CD8-positive, alpha-beta memory T cell (primary cell): ENCODE data around the gene NINJ1. TPM values are rescaled to one million over a fixed set of nuclear protein-coding genes. Genes with fewer than 3 reads are reported as not detected.

Source experiments
- CTCF ChIA-PET: fragments of 350-600 bp; sonication (Branson Sonifier 250); formaldehyde crosslinking; loops from one replicate; lab custom pipeline; 2021; ENCODE audit warnings: antibody characterized with exemption; lab: Charles Lee
- POLR2A ChIA-PET: fragments of 350-600 bp; sonication (Branson Sonifier 250); formaldehyde crosslinking; loops from one replicate; lab custom pipeline; 2021; ENCODE audit warnings: antibody characterized with exemption; lab: Charles Lee
- DNase-seq, 5 donors: peaks; one replicate each; pipeline versions ENCODE4 v3.0.0 to v3.0.0-alpha.2; 2020 to 2022; ENCODE audit warnings: mixed read lengths in 1 of 5
- H3K27ac ChIP-seq: one replicate; pipeline ENCODE4 v1.7.0; 2013; ENCODE audit warnings: low read depth, mild to moderate bottlenecking, low read length, moderate library complexity
- H3K27me3 ChIP-seq: 2 replicates; pipeline ENCODE4 v1.7.0; 2013; ENCODE audit warnings: low read length, mild to moderate bottlenecking; ENCODE audit not compliant: insufficient read depth, poor library complexity, severe bottlenecking
- H3K36me3 ChIP-seq: 2 replicates; pipeline ENCODE4 v1.7.0; 2013; ENCODE audit warnings: mild to moderate bottlenecking, low read length, moderate library complexity; ENCODE audit not compliant: insufficient read depth
- H3K4me1 ChIP-seq: 2 replicates; pipeline ENCODE4 v1.7.0; 2013; ENCODE audit warnings: mild to moderate bottlenecking, low read length, moderate library complexity; ENCODE audit not compliant: insufficient read depth
- H3K4me3 ChIP-seq: 2 replicates; pipeline ENCODE4 v1.7.0; 2013; ENCODE audit warnings: mild to moderate bottlenecking, low read length
- H3K9me3 ChIP-seq: 2 replicates; pipeline ENCODE4 v1.7.0; 2013; ENCODE audit warnings: mild to moderate bottlenecking, low read length
- H3K27ac Mint-ChIP-seq, 8 donors: one replicate each; pipeline ENCODE4 v1.8.0; 2020 to 2021; ENCODE audit warnings: mixed read lengths in 8 of 8, mild to moderate bottlenecking in 6 of 8, inconsistent platforms in 3 of 8, moderate library complexity in 3 of 8
- H3K27me3 Mint-ChIP-seq, 2 donors: one replicate each; pipeline ENCODE4 v1.8.0; 2020 to 2021; ENCODE audit warnings: mixed read lengths in 2 of 2, mild to moderate bottlenecking in 1 of 2, moderate library complexity in 1 of 2
- H3K36me3 Mint-ChIP-seq, 3 donors: one replicate each; pipeline ENCODE4 v1.8.0; 2020 to 2021; ENCODE audit warnings: mixed read lengths in 3 of 3, inconsistent platforms in 1 of 3, mild to moderate bottlenecking in 1 of 3
- H3K4me1 Mint-ChIP-seq, 3 donors: one replicate each; pipeline ENCODE4 v1.8.0; 2020 to 2021; ENCODE audit warnings: mixed read lengths in 3 of 3, inconsistent platforms in 1 of 3, mild to moderate bottlenecking in 1 of 3
- H3K4me3 Mint-ChIP-seq, 7 donors: one replicate each; pipeline ENCODE4 v1.8.0; 2020 to 2021; ENCODE audit warnings: mixed read lengths in 7 of 7, mild to moderate bottlenecking in 6 of 7, moderate library complexity in 4 of 7, inconsistent platforms in 2 of 7
- H3K9me3 Mint-ChIP-seq, 5 donors: one replicate each; pipeline ENCODE4 v1.8.0; 2020 to 2022; ENCODE audit warnings: mixed read lengths in 5 of 5, mild to moderate bottlenecking in 3 of 5, moderate library complexity in 2 of 5, inconsistent platforms in 1 of 5
- polyA plus RNA-seq: library from polyadenylated mRNA; unstranded; fragments of 300-500 nt; fragmentation: Illumina TruSeq; gene quantifications from one replicate; pipeline ENCODE4 v1.2.3, GENCODE V29; 2021
- total RNA-seq, 2 experiments: library from RNA; stranded (reverse); gene quantifications; one replicate each; pipeline ENCODE4 v1.2.3, GENCODE V29; 2021

The NINJ1 gene, protein sequence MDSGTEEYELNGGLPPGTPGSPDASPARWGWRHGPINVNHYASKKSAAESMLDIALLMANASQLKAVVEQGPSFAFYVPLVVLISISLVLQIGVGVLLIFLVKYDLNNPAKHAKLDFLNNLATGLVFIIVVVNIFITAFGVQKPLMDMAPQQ
- total RNA-seq (10 to 100 TPM; 59.9 to 62.9 TPM), polyA plus RNA-seq (103 TPM)

DNA sequence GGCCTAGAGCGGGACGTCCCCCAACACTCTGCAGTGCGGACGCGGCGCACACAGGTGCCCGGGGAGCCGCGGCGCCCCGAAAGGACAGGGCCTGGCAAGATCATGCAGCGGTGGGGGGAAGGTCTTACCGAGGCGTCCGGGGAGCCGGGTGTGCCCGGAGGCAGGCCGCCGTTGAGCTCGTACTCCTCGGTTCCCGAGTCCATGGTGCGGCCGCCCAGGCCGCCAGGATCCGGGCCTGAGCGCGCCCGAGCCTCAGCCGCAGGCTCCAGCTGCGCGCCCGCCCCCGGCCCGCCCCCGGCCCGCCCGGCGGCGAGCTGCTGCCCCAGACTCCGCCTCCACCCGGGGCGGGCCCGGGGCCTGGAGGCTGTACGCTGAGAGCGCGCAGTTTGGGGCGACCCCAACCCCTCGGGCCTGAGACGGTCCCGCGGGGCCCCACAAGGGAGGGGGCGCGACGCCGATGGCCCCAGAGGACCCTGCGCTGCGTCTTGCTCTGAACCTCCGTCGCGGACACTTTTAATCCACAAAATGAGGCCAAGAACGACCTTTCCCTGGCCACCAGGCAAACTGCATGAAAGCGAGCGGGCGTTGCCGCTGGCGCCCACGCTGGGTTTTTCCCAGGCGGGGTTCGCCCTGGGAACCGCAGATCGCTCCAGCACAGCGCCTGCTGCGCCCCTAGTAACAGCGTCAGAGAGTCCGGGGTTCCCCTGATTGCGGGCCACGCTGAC lies at the start of gene NINJ1:
TSS of gene NINJ1 (minus strand) at position 237 of the 725 bp plus-strand sequence. CDS start at position 203, 34 bp downstream.
- no peaks in the 10 kb centered on the region for H3K9me3 ChIP-seq
- POLR2A ChIA-PET = interaction anchor here (0.6 to 1.6 kb wide), 11 partner anchors 8 to 432 kb away, joined by 3 to 9 read pairs (median 5); partner anchors contain the start of gene CARD19

DNA sequence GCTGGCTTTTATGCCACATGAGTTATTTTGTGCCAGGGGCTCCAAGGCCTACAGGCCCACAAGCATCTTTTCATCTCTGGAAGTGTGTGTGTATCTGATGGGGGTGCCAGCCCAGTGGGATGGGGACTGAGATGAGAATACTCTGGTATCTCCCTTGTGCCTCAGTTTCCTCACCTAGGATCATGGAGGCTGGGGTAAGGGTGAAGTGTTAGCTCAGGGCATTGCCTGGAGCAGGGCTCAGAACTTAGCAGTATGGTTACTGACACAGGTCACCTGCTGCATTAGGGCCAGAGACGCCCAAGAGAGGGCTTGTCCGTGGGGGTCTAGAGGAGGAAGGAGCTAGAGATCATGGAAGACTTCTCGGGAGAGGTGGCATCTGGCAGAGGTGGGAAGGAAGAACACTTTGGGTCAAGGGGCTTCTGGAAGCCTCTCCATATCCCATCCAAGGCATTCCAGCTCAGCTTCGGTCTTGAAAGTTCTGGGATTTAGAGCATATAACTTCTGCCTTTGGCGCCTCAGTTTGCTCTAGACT lies 49.1 kb upstream of the NINJ1 start:
- Mint-ChIP-seq H3K27me3 (peaks cover 28 to 54% of the 10 kb centered on the region in 2 donors), H3K9me3 (no peaks in the 10 kb centered on the region)
- CTCF ChIA-PET = no interaction called here

More for the DNA sequence above, at the start of gene NINJ1:
- Mint-ChIP-seq H3K36me3 (peaks cover 0 to 12% (median 0%) of the 10 kb centered on the region in 3 donors), H3K27me3 (peaks cover 0 to 3% of the 10 kb centered on the region in 2 donors), H3K9me3 (no peaks in the 10 kb centered on the region), H3K4me1 (peaks cover 29 to 55% (median 36%) of the 10 kb centered on the region in 3 donors), H3K27ac (peak within 1 kb of the TSS; percentile 94 to 99 (median 98)), H3K4me3 (peak within 1 kb of the TSS; percentile 88 to 97 (median 90))
- CTCF ChIA-PET = interaction anchor here (1.0 to 2.2 kb wide), 8 partner anchors 9 to 433 kb away, joined by 3 to 13 read pairs (median 4); no protein-coding TSS in a partner anchor
- peaks cover 52% of the 10 kb centered on the region for H3K4me1 ChIP-seq
- H3K27ac ChIP-seq = peak within 1 kb of the TSS; percentile 88
- no peaks in the 10 kb centered on the region for H3K27me3 ChIP-seq
- DNase-seq = peak; percentile 81 to 89 (median 87)
- no peaks in the 10 kb centered on the region for H3K36me3 ChIP-seq
- H3K4me3 ChIP-seq = peak within 1 kb of the TSS; percentile 80

DNA sequence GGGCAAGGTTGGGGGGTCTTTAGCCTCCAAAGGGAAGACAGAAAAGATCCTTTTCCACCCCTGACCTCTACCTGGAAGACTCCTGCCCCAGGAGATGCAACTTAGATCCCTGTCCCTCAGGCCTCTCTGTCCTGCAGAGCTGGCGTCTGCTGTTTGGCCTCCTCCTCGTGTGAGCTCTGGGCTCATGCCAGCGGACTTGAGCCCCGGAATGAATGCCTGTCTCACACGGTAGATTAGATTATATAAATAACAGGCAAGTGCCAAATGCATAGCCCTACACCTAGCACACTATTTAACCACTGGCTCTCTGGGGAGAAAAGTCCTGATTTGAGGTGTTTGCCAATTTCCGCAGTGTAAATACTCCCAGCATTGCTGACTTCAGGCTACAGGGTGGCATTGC lies 48.5 kb upstream of the NINJ1 start:
- no peak overlapping the region for H3K4me3 ChIP-seq
- no peaks in the 10 kb centered on the region for H3K9me3 Mint-ChIP-seq
- H3K4me1 Mint-ChIP-seq = peaks cover 8 to 14% (median 8%) of the 10 kb centered on the region in 3 donors
- peaks cover 30 to 51% of the 10 kb centered on the region in 2 donors for H3K27me3 Mint-ChIP-seq
- H3K27ac ChIP-seq = no peak overlapping the region
- CTCF ChIA-PET = no interaction called here
- DNase-seq = no peak
- H3K36me3 Mint-ChIP-seq = peaks cover 0 to 8% (median 0%) of the 10 kb centered on the region in 3 donors
- POLR2A ChIA-PET = no interaction called here
- H3K4me1 ChIP-seq = peaks cover 7% of the 10 kb centered on the region
- no peaks in the 10 kb centered on the region for H3K9me3 ChIP-seq
- H3K27ac Mint-ChIP-seq = no peak overlapping the region
- H3K27me3 ChIP-seq = peaks cover 29% of the 10 kb centered on the region
- peak overlapping the region in 1 of 7 donors; percentile 73 for H3K4me3 Mint-ChIP-seq
- H3K36me3 ChIP-seq = no peaks in the 10 kb centered on the region

More for the DNA sequence above, 49.1 kb upstream of the NINJ1 start:
- no peaks in the 10 kb centered on the region for H3K9me3 ChIP-seq
- peaks cover 29% of the 10 kb centered on the region for H3K27me3 ChIP-seq
- DNase-seq = no peak
- peaks cover 7% of the 10 kb centered on the region for H3K4me1 ChIP-seq
- H3K27ac ChIP-seq = no peak overlapping the region
- H3K36me3 ChIP-seq = no peaks in the 10 kb centered on the region
- peak overlapping the region; percentile 42 for H3K4me3 ChIP-seq
- POLR2A ChIA-PET = no interaction called here
- peak overlapping the region; percentile 68 to 83 (median 73) for H3K4me3 Mint-ChIP-seq
- peaks cover 8 to 14% (median 8%) of the 10 kb centered on the region in 3 donors for H3K4me1 Mint-ChIP-seq
- H3K27ac Mint-ChIP-seq = peak overlapping the region in 2 of 8 donors; percentile 46 to 54
- H3K36me3 Mint-ChIP-seq = peaks cover 0 to 8% (median 0%) of the 10 kb centered on the region in 3 donors

DNA sequence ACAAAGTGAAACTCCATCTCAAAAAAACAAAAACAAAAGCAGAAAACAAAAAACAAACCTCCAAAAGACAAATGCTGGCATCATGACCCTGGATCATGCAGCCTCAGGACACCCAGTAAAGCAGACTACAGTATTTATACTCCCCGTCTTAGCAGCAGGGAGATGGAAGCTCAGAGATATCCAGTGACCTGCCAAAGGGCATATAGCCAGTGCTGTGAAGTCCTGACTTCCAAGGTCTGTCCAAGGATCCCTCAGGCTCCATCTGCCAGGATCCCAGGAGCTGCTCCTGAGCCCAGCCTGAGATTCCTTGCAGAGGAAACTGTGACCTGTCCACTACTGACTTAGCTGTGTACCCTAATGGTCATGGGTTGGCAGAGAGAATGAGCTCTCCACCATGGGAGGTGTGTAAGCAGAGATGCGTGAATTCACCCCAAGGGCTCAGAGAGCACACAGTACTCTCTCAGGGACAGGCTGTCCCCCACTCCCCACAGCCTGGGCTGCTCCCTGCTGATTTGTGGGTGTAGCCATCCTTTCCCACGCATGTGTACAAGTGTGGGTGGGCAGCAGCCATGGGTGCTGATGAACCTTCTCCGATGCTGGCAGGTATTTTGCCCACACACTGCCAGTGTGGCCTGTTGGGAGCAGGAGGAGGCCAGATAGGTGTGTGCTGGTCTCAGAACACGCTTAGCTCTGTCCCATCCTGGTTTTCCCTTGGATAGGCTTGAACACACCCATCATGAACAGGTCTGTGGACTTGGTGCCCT lies 47.8 kb upstream of the NINJ1 start:
- H3K4me1 Mint-ChIP-seq = peaks cover 8 to 14% (median 8%) of the 10 kb centered on the region in 3 donors
- CTCF ChIA-PET = no interaction called here
- DNase-seq = no peak
- H3K4me3 Mint-ChIP-seq = no peak overlapping the region
- H3K27ac Mint-ChIP-seq = peak overlapping the region in 2 of 8 donors; percentile 38 to 79
- no peaks in the 10 kb centered on the region for H3K9me3 ChIP-seq
- no peak overlapping the region for H3K4me3 ChIP-seq
- H3K27me3 ChIP-seq = peaks cover 29% of the 10 kb centered on the region
- peaks cover 0 to 8% (median 0%) of the 10 kb centered on the region in 3 donors for H3K36me3 Mint-ChIP-seq
- POLR2A ChIA-PET = no interaction called here
- H3K4me1 ChIP-seq = peaks cover 7% of the 10 kb centered on the region
- no peaks in the 10 kb centered on the region for H3K9me3 Mint-ChIP-seq
- H3K27me3 Mint-ChIP-seq = peaks cover 30 to 49% of the 10 kb centered on the region in 2 donors
- no peak overlapping the region for H3K27ac ChIP-seq
- H3K36me3 ChIP-seq = no peaks in the 10 kb centered on the region

DNA sequence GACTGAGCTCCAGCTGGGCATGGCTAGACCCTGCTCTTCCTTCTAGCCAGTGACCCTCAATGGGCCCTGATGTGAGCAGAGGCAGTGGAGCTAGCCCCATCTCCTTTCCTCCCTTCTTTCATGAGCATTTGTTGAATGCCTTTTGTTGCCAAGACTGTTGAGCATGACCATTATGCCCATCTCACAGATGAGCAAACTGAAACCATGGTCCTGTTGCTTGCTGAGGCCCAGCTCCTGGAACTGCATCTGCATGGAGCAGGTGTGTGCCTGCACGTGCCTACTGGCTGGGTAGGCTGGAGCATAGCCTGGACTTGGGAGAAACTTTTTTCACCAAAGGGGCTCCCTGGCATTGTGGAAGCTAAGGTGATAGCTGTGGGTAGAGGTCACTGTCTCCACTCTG lies 46.9 kb upstream of the NINJ1 start:
- H3K4me3 ChIP-seq = no peak overlapping the region
- ChIA-PET POLR2A (no interaction called here), CTCF (no interaction called here)
- no peaks in the 10 kb centered on the region for H3K9me3 ChIP-seq
- Mint-ChIP-seq H3K27ac (no peak overlapping the region), H3K9me3 (no peaks in the 10 kb centered on the region), H3K36me3 (peaks cover 0 to 8% (median 0%) of the 10 kb centered on the region in 3 donors), H3K27me3 (peaks cover 30 to 43% of the 10 kb centered on the region in 2 donors), H3K4me1 (peaks cover 8 to 14% (median 8%) of the 10 kb centered on the region in 3 donors), H3K4me3 (peak overlapping the region in 1 of 7 donors; percentile 52)
- no peak for DNase-seq
- H3K4me1 ChIP-seq = peaks cover 7% of the 10 kb centered on the region
- peaks cover 29% of the 10 kb centered on the region for H3K27me3 ChIP-seq
- H3K27ac ChIP-seq = no peak overlapping the region
- no peaks in the 10 kb centered on the region for H3K36me3 ChIP-seq

DNA sequence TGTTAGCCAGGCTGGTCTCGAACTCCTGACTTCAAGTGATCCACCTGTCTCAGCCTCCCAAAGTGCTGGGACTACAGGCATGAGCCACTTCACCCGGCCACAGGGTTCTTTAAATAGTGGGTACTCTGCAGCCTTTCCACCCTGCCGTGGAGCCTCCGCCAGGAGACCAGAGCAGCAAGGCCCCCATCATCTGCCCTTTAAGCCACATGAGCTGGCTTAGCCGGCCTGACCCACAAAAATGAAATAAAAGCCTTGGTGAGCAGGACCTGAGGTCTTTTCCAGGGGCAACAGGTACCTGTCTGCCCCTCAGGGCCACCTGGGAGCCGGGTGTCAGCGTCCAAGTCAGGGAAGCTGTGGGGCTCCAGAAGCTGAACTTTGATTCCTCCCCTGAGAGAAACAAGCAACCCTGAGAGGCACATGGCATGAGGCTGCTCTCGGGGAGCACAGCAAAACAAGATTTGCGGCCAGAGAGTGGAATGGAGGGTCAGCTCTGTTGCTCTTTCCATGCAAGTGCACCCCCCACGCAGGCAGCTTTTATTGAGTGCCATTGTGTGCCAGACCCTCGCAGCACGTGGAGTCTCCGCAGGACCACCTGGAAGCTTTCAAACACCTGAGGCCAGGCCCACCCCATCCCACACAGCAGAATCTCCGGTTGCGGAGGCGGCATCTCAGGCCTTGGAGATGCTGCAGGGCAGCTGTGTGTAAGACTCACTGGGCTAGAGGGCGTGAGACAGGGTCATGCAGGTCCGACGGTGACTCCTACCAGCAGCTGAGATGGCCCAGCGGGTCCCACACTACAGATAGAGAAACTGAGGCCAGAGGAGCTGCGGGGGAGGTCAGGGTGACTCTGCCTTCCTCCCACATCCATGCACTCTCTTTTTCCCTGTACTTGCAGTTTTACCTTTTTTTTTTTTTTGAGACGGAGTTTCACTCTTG lies 45.1 kb upstream of the NINJ1 start:
- CTCF ChIA-PET = no interaction called here
- peaks cover 28 to 38% of the 10 kb centered on the region in 2 donors for H3K27me3 Mint-ChIP-seq
- no peaks in the 10 kb centered on the region for H3K9me3 Mint-ChIP-seq
- peaks cover 7% of the 10 kb centered on the region for H3K4me1 ChIP-seq
- H3K36me3 ChIP-seq = no peaks in the 10 kb centered on the region
- peaks cover 29% of the 10 kb centered on the region for H3K27me3 ChIP-seq
- peaks cover 8 to 10% (median 8%) of the 10 kb centered on the region in 3 donors for H3K4me1 Mint-ChIP-seq
- no peak for DNase-seq
- no peak overlapping the region for H3K4me3 Mint-ChIP-seq
- no peak overlapping the region for H3K4me3 ChIP-seq
- H3K9me3 ChIP-seq = no peaks in the 10 kb centered on the region
- H3K27ac ChIP-seq = no peak overlapping the region
- POLR2A ChIA-PET = no interaction called here
- H3K36me3 Mint-ChIP-seq = peaks cover 0 to 8% (median 0%) of the 10 kb centered on the region in 3 donors
- no peak overlapping the region for H3K27ac Mint-ChIP-seq

DNA sequence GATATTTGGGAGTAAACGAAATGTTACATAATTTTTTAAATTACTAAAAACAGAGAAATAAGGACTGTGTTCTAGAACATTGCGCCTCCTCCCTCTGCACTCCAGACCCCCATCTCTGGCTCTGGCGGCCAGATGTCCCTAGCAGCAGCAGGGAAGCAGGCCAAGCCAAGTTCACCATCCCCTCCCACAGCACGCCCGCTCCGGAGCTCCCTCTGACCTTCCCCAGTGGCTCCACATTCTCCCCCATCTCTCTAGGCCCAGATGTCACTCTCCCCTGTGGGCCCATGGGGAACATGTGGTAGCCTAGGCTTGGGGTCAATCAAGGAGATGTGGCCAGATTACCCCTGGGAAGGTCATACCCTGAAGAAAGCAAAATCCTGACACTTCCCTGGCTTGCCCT lies 43.6 kb upstream of the NINJ1 start:
- peaks cover 18% of the 10 kb centered on the region for H3K27me3 ChIP-seq
- no peak overlapping the region for H3K4me3 ChIP-seq
- peaks cover 21 to 31% of the 10 kb centered on the region in 2 donors for H3K27me3 Mint-ChIP-seq
- H3K4me3 Mint-ChIP-seq = no peak overlapping the region
- ChIA-PET POLR2A (no interaction called here), CTCF (no interaction called here)
- H3K4me1 Mint-ChIP-seq = no peaks in the 10 kb centered on the region
- no peaks in the 10 kb centered on the region for H3K9me3 ChIP-seq
- H3K36me3 ChIP-seq = no peaks in the 10 kb centered on the region
- H3K36me3 Mint-ChIP-seq = peaks cover 0 to 8% (median 0%) of the 10 kb centered on the region in 3 donors
- no peak overlapping the region for H3K27ac Mint-ChIP-seq
- no peak overlapping the region for H3K27ac ChIP-seq
- no peaks in the 10 kb centered on the region for H3K9me3 Mint-ChIP-seq
- no peak for DNase-seq
- no peaks in the 10 kb centered on the region for H3K4me1 ChIP-seq
